ENCODE data around the gene GCNT3. TPM values are rescaled to one million over a fixed set of nuclear protein-coding genes. Genes with fewer than 3 reads are reported as not detected.
A peak's percentile ranks its signal among the peaks of the same experiment; 100 is the strongest.
"Not testable (repeated sequence)": the region's sequence is repeated elsewhere in the genome, so short reads cannot be mapped to it uniquely, and the experiment has no call there.

The GCNT3 gene
- total and polyA plus RNA-seq, 2 experiments from 2014 or later = 0.23 TPM; not detected in 1

DNA sequence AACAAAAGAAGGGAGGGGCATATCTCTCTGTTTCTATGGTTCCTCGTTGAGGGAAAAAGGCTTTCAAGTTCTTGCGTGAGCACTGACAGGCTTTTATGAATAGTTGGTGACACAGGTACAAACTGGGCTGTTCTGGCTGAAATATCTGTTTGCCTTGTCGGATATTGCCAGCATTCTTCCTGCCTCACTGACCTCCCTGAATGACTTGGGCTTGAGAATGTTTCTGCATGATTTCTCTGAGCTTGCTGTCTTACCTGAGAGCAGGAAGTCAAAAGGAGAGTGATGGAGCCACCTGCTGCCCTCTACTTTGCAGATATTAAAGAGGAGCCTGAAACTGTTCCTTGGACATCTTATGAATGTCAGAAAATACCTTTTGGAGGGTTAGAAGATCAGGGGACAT, 4.8 kb downstream of the GCNT3 start:
- H3K4me1 ChIP-seq (ENCODE audit: low read depth) = no peaks in the 10 kb centered on the region
- DNase-seq (ENCODE audit: low read depth in 1 of 2, low spot score in 1 of 2) = no peak
- TF ChIP-seq, protein P1, sequence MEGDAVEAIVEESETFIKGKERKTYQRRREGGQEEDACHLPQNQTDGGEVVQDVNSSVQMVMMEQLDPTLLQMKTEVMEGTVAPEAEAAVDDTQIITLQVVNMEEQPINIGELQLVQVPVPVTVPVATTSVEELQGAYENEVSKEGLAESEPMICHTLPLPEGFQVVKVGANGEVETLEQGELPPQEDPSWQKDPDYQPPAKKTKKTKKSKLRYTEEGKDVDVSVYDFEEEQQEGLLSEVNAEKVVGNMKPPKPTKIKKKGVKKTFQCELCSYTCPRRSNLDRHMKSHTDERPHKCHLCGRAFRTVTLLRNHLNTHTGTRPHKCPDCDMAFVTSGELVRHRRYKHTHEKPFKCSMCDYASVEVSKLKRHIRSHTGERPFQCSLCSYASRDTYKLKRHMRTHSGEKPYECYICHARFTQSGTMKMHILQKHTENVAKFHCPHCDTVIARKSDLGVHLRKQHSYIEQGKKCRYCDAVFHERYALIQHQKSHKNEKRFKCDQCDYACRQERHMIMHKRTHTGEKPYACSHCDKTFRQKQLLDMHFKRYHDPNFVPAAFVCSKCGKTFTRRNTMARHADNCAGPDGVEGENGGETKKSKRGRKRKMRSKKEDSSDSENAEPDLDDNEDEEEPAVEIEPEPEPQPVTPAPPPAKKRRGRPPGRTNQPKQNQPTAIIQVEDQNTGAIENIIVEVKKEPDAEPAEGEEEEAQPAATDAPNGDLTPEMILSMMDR (IDR thresholded peaks at IDR 0.05; ENCODE audit: low read depth, low read length) = no peak
- no peak overlapping the region for H3K27ac ChIP-seq
- no peak overlapping the region for H3K4me3 ChIP-seq
- H3K27me3 ChIP-seq = peaks cover 19% of the 10 kb centered on the region
- no peaks in the 10 kb centered on the region for H3K9me3 ChIP-seq (ENCODE audit: low read depth)
- H3K36me3 ChIP-seq = no peaks in the 10 kb centered on the region

DNA sequence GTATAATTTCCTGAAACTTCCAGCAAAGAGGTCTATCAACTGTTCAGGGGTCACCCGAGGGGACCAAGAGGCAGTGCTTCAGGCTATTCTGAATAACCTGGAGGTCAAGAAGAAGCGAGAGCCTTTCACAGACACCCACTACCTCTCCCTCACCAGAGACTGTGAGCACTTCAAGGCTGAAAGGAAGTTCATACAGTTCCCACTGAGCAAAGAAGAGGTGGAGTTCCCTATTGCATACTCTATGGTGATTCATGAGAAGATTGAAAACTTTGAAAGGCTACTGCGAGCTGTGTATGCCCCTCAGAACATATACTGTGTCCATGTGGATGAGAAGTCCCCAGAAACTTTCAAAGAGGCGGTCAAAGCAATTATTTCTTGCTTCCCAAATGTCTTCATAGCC, 6.8 kb downstream of the GCNT3 start:
- peaks cover 19% of the 10 kb centered on the region for H3K27me3 ChIP-seq
- H3K36me3 ChIP-seq = no peaks in the 10 kb centered on the region
- H3K9me3 ChIP-seq (ENCODE audit: low read depth) = no peaks in the 10 kb centered on the region
- no peak overlapping the region for H3K4me3 ChIP-seq
- no peaks in the 10 kb centered on the region for H3K4me1 ChIP-seq (ENCODE audit: low read depth)
- no peak overlapping the region for H3K27ac ChIP-seq
- no peak for DNase-seq (ENCODE audit: low read depth in 1 of 2, low spot score in 1 of 2)
- TF ChIP-seq, protein P1 (IDR thresholded peaks at IDR 0.05; ENCODE audit: low read depth, low read length) = no peak

DNA sequence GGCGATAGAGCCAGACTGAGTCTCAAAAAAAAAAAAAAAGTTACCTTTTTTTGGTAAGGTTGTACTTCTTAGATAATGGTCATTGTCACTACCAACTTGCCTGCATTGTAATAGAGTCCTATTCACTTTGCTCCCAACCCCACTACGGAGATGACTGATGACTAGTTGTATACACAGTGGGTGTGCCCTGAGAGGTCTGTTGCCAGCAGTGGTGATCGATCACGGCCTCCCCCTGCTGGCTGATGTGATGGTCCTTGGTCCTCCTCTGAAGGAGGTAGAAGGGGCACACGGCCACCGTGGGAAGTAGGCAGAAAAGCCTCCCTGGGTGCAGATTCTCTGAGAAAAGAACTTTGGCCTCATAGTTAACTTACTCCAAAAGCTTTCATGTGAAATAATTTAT, 10.7 kb downstream of the GCNT3 start:
- Histone ChIP-seq H3K36me3 (no peaks in the 10 kb centered on the region), H3K4me1 (ENCODE audit: low read depth) (no peaks in the 10 kb centered on the region), H3K27ac (no peak overlapping the region), H3K27me3 (peaks cover 23% of the 10 kb centered on the region), H3K4me3 (no peak overlapping the region), H3K9me3 (ENCODE audit: low read depth) (no peaks in the 10 kb centered on the region)
- DNase-seq (ENCODE audit: low read depth in 1 of 2, low spot score in 1 of 2) = peak; percentile 48 to 51
- TF ChIP-seq, protein P1 (IDR thresholded peaks at IDR 0.05; ENCODE audit: low read depth, low read length) = peak; percentile 48

DNA sequence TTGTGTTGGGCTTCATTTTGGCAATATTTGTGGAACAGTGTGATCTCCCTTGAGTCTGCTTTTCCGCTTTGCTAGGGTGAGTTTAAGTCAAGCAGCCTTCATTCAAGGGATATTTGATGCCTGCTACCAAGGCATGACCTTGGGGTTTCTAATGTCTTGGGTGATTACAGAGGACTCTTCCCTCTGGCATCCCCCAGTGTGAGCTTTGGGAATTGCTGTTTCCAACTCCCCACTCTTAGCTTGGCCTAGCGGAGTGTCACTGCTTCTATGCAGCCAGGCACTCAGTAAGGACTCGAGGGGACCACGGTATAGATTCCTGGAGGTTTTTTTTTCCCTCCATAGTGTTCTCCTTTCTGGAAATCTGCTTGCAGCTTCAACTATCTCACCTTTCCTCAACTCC, 21.1 kb downstream of the GCNT3 start:
- Histone ChIP-seq H3K27ac (no peak overlapping the region), H3K9me3 (ENCODE audit: low read depth) (no peaks in the 10 kb centered on the region), H3K27me3 (no peaks in the 10 kb centered on the region), H3K4me3 (no peak overlapping the region), H3K4me1 (ENCODE audit: low read depth) (no peaks in the 10 kb centered on the region), H3K36me3 (peaks cover 3% of the 10 kb centered on the region)
- TF ChIP-seq, protein P1 (IDR thresholded peaks at IDR 0.05; ENCODE audit: low read depth, low read length) = peak; percentile 53
- peak; percentile 26 to 58 for DNase-seq (ENCODE audit: low read depth in 1 of 2, low spot score in 1 of 2)

DNA sequence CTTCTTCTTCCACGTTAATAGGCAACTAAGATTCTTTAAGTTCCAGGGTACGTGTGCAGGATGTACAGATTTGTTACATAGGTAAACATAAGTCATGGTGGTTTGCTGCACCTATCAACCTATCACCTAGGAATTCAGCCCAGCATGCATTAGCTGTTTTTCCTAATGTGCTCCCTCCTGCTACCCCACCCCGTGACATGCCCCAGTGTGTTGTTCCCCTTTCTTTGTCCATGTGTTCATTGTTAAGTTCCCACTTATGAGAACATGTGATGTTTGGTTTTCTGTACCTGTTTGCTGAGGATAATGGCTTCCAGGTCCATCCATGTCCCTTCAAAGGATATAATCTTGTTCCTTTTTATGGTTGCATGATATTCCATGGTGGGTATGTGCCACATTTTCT, 24.6 kb downstream of the GCNT3 start:
- H3K4me3 ChIP-seq = no peak overlapping the region
- TF ChIP-seq, protein P1 (IDR thresholded peaks at IDR 0.05; ENCODE audit: low read depth, low read length) = no peak
- no peaks in the 10 kb centered on the region for H3K9me3 ChIP-seq (ENCODE audit: low read depth)
- H3K36me3 ChIP-seq = peaks cover 18% of the 10 kb centered on the region
- H3K27ac ChIP-seq = no peak overlapping the region
- no peaks in the 10 kb centered on the region for H3K4me1 ChIP-seq (ENCODE audit: low read depth)
- H3K27me3 ChIP-seq = no peaks in the 10 kb centered on the region
- DNase-seq (ENCODE audit: low read depth in 1 of 2, low spot score in 1 of 2) = no peak

DNA sequence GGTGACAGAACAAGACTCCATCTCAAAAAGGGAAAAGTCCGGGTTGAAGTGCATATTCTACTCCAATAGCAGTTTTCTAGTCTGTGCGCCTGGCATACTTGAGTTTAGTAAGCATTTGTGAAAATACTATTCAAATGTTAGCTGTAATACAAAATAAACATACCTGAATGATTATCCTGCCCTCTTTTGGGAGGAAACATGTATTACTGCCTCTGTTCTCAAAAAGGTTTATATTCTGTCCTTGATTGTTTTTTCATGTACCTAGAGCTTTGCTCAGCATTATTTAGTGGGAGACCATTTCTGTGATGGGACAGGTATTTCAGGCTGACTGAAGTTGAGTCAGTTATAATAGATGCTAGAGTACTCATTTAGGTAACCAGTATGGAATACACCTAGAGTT, 25.9 kb downstream of the GCNT3 start:
- Histone ChIP-seq H3K36me3 (peaks cover 20% of the 10 kb centered on the region), H3K27ac (peak overlapping the region; percentile 16)
- H3K4me1 ChIP-seq (ENCODE audit: low read depth); H3K27me3 ChIP-seq; H3K4me3 ChIP-seq; DNase-seq (ENCODE audit: low read depth in 1 of 2, low spot score in 1 of 2); H3K9me3 ChIP-seq (ENCODE audit: low read depth): not testable (repeated sequence)

Measured in cardiac muscle cell (in vitro differentiated cells and primary cell).